SU-DHL-6 (cell line): Measurements from ENCODE around the gene PEX5.

Source experiments
- CTCF ChIP-seq: fragments of 200-600 bp; sonication (generic); IDR thresholded peaks from one replicate; pipeline ENCODE4 v1.5.1; 2017; ENCODE audit warnings: antibody characterized with exemption, mild to moderate bottlenecking, low read length, moderate library complexity; ENCODE audit not compliant: insufficient read depth, poor library complexity, severe bottlenecking
- EZH2phosphoT487 ChIP-seq: fragments of 200-600 bp; sonication (generic), shearing (Covaris generic); conservative IDR thresholded peaks from 2 replicates; pipeline ENCODE4 v1.6.1; 2018; ENCODE audit warnings: mild to moderate bottlenecking, antibody characterized with exemption, low read length, moderate library complexity, mixed read lengths

GRCh38 chr12:7146228-7146627 lies 43.3 kb upstream of the PEX5 start:
- no peak for TF ChIP-seq CTCF
- no peak for TF ChIP-seq EZH2phosphoT487
